Measurements from ENCODE around the gene TAF1C. TPM values are rescaled to one million over a fixed set of nuclear protein-coding genes. Genes with fewer than 3 reads are reported as not detected.

Gene TAF1C
- total and polyA plus RNA-seq, 10 of the 15 experiments (the other 5 are each of a cell fraction or from before 2014, with no cell fraction given) = 0.98 to 40.1 (median 15.4) TPM

DNA sequence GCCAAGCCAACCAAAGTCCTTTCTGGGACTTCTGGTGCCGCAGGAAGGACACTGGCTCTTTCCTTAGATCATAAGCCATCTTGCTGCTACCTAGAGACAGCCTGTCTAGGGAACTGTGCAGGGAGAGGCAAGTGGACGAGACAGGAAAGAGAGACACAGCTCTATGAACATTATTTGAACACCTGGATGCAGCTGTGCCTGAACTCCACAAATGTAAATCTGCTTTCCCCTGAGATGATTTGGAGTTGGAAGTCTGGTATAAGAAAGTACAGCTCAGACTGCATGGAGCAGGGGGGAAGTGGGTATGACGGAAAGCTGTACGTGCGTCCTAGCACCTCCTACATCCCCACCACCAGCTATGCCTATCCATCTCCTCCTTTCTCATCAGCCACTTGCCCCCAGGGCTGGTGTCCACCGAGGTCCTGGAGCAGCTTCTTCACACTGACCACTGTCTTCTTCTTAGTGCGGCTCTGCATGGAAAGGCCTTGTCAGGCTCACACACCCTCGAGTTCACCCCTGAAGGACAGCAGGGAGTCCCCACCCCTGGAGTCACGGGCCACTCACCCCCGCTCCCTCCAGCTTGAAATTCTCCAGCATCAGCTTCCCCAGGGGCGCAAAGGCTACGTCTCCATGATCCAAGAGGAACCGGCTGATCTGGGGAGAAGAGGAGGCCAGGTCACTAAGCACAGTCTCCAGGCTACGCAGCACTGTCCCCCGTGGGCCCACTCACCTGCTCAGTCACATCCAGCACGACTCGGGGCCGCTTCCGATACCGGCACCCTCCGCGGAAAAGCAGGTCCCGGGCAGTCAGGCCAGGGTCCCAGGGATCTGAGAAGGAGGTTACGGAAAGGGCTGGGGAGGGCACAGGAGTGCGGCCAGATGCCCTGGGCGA is 3.9 kb downstream of the TAF1C start:
- SMC1A ChIA-PET (ENCODE audit: uncharacterized antibody, unreplicated experiment) = no interaction called here
- no peak overlapping the region for H3K27ac ChIP-seq (ENCODE audit: control insufficient read depth, insufficient read depth)
- in situ Hi-C loops (cut with MboI) (loop anchor here (5.0 kb wide), 1 partner anchor 226 kb away; no protein-coding TSS in a partner anchor), intact Hi-C loops (cut with micrococcal nuclease; ENCODE audit: unreplicated experiment) (no loop called here)
- CTCF ChIA-PET = no interaction called here
- ATAC-seq (no peak), FAIRE-seq (no peak), DNase-seq (ENCODE audit: low read depth, low spot score) (no peak)
- no peak overlapping the region for H2AFZ ChIP-seq (ENCODE audit: control insufficient read depth, low read depth, low read length)
- WGBS (ENCODE audit: insufficient coverage, insufficient replicate concordance, low lambda C conversion rate, missing lambda C conversion rate) = 94% methylated on average over 24 of the region's 26 CpGs
- no peaks in the 10 kb centered on the region for H3K9me3 ChIP-seq (replicated peaks; ENCODE audit: control insufficient read depth, insufficient read depth, low read length)
- POLR2A ChIA-PET = no interaction called here
- no peak overlapping the region for H3K9ac ChIP-seq (ENCODE audit: control insufficient read depth, insufficient read depth, low read length)
- H4K20me1 ChIP-seq (ENCODE audit: control insufficient read depth, insufficient read depth) = no peaks in the 10 kb centered on the region
- peaks cover 3 to 23% of the 10 kb centered on the region in 2 experiments; a peak in 3 of 4 replicates for H3K36me3 ChIP-seq (ENCODE audit: control insufficient read depth in 2 of 2, insufficient read depth in 2 of 2, low read length in 1 of 2)
- peaks cover 17% of the 10 kb centered on the region for H3K79me2 ChIP-seq (ENCODE audit: control insufficient read depth, insufficient read depth, low read length)
- BruUV-seq (replicated peaks) = no TSS peak
- no peaks in the 10 kb centered on the region for H3K4me1 ChIP-seq (ENCODE audit: control insufficient read depth, insufficient read depth, low read length)
- no peak overlapping the region for H3K4me2 ChIP-seq (ENCODE audit: control insufficient read depth, insufficient read depth)
- RAD21 ChIA-PET (ENCODE audit: unreplicated experiment) = no interaction called here
- no peak overlapping the region for H3K4me3 ChIP-seq
- H3K27me3 ChIP-seq (replicated peaks in 1 of 2; ENCODE audit: control insufficient read depth in 2 of 2, insufficient read depth in 2 of 2, low read length in 1 of 2) = no peaks in the 10 kb centered on the region
- TF ChIP-seq PAX5 (IDR thresholded peaks at IDR 0.05; ENCODE audit: borderline replicate concordance, low read depth, low read length) = no peak
- TF ChIP-seq TAF1 (IDR thresholded peaks at IDR 0.05; ENCODE audit: borderline replicate concordance, low read depth, low read length) = no peak
- TF ChIP-seq, protein P1, sequence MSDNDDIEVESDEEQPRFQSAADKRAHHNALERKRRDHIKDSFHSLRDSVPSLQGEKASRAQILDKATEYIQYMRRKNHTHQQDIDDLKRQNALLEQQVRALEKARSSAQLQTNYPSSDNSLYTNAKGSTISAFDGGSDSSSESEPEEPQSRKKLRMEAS (IDR thresholded peaks at IDR 0.05; ENCODE audit: low read depth, low read length) = no peak
- no peak for TF ChIP-seq POU2F2 (IDR thresholded peaks at IDR 0.05; ENCODE audit: borderline replicate concordance, low read depth, low read length)
- TF ChIP-seq NR2C1 (IDR thresholded peaks at IDR 0.05) = no peak
- TF ChIP-seq, protein P2, sequence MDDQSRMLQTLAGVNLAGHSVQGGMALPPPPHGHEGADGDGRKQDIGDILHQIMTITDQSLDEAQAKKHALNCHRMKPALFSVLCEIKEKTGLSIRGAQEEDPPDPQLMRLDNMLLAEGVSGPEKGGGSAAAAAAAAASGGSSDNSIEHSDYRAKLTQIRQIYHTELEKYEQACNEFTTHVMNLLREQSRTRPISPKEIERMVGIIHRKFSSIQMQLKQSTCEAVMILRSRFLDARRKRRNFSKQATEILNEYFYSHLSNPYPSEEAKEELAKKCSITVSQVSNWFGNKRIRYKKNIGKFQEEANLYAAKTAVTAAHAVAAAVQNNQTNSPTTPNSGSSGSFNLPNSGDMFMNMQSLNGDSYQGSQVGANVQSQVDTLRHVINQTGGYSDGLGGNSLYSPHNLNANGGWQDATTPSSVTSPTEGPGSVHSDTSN (IDR thresholded peaks at IDR 0.05; ENCODE audit: insufficient replicate concordance, low read depth, low read length) = no peak
- no peak for TF ChIP-seq HDAC2 (IDR thresholded peaks at IDR 0.05)
- TF ChIP-seq HDAC6 (IDR thresholded peaks at IDR 0.05; ENCODE audit: unreplicated experiment) = no peak
- TF ChIP-seq, protein P3, sequence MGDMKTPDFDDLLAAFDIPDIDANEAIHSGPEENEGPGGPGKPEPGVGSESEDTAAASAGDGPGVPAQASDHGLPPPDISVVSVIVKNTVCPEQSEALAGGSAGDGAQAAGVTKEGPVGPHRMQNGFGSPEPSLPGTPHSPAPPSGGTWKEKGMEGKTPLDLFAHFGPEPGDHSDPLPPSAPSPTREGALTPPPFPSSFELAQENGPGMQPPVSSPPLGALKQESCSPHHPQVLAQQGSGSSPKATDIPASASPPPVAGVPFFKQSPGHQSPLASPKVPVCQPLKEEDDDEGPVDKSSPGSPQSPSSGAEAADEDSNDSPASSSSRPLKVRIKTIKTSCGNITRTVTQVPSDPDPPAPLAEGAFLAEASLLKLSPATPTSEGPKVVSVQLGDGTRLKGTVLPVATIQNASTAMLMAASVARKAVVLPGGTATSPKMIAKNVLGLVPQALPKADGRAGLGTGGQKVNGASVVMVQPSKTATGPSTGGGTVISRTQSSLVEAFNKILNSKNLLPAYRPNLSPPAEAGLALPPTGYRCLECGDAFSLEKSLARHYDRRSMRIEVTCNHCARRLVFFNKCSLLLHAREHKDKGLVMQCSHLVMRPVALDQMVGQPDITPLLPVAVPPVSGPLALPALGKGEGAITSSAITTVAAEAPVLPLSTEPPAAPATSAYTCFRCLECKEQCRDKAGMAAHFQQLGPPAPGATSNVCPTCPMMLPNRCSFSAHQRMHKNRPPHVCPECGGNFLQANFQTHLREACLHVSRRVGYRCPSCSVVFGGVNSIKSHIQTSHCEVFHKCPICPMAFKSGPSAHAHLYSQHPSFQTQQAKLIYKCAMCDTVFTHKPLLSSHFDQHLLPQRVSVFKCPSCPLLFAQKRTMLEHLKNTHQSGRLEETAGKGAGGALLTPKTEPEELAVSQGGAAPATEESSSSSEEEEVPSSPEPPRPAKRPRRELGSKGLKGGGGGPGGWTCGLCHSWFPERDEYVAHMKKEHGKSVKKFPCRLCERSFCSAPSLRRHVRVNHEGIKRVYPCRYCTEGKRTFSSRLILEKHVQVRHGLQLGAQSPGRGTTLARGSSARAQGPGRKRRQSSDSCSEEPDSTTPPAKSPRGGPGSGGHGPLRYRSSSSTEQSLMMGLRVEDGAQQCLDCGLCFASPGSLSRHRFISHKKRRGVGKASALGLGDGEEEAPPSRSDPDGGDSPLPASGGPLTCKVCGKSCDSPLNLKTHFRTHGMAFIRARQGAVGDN (IDR thresholded peaks at IDR 0.05) = no peak
- TF ChIP-seq, protein P4, sequence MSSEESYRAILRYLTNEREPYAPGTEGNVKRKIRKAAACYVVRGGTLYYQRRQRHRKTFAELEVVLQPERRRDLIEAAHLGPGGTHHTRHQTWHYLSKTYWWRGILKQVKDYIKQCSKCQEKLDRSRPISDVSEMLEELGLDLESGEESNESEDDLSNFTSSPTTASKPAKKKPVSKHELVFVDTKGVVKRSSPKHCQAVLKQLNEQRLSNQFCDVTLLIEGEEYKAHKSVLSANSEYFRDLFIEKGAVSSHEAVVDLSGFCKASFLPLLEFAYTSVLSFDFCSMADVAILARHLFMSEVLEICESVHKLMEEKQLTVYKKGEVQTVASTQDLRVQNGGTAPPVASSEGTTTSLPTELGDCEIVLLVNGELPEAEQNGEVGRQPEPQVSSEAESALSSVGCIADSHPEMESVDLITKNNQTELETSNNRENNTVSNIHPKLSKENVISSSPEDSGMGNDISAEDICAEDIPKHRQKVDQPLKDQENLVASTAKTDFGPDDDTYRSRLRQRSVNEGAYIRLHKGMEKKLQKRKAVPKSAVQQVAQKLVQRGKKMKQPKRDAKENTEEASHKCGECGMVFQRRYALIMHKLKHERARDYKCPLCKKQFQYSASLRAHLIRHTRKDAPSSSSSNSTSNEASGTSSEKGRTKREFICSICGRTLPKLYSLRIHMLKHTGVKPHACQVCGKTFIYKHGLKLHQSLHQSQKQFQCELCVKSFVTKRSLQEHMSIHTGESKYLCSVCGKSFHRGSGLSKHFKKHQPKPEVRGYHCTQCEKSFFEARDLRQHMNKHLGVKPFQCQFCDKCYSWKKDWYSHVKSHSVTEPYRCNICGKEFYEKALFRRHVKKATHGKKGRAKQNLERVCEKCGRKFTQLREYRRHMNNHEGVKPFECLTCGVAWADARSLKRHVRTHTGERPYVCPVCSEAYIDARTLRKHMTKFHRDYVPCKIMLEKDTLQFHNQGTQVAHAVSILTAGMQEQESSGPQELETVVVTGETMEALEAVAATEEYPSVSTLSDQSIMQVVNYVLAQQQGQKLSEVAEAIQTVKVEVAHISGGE (CRISPR knock-in tag; IDR thresholded peaks at IDR 0.05) = no peak
- no peak for TF ChIP-seq SIN3A (IDR thresholded peaks at IDR 0.05; ENCODE audit: low read depth, low read length)
